PC-9 (cell line): ENCODE measurements around the gene NFASC. TPM values are rescaled to one million over a fixed set of nuclear protein-coding genes. Genes with fewer than 3 reads are reported as not detected.

Experiments used
- BruUV-seq: library from RNA; stranded (reverse); fragments of 400-500 nt; replicated peaks from 2 replicates; lab custom pipeline; 2021; lab: Mats Ljungman, UMichigan
- CTCF ChIA-PET: fragments of 300-600 bp; sonication (Branson Sonifier 250); formaldehyde crosslinking; loops from one replicate; lab custom pipeline; 2022; ENCODE audit warnings: antibody characterized with exemption; lab: Charles Lee
- POLR2A ChIA-PET: fragments of 300-600 bp; sonication (Branson Sonifier 250); formaldehyde crosslinking; loops from one replicate; lab custom pipeline; 2022; ENCODE audit warnings: antibody characterized with exemption; ENCODE audit not compliant: unreplicated experiment; lab: Charles Lee
- DNase-seq, 2 experiments: peaks; one replicate each; pipeline versions ENCODE4 v3.0.0 to v3.0.0-alpha.2; 2015 to 2022; ENCODE audit warnings: mixed read lengths in 1 of 2
- H2AFZ ChIP-seq: fragments of 200-600 bp; sonication (generic); 2 replicates; pipeline ENCODE4 v1.8.1; 2017; ENCODE audit warnings: antibody characterized with exemption
- H3F3A ChIP-seq: fragments of 200-600 bp; sonication (generic); 2 replicates; pipeline ENCODE4 v1.8.1; 2017; ENCODE audit warnings: antibody characterized with exemption, mild to moderate bottlenecking, low read depth; ENCODE audit not compliant: insufficient read depth
- H3K27ac ChIP-seq: fragments of 200-600 bp; sonication (generic); 2 replicates; pipeline ENCODE4 v1.6.1; 2016; ENCODE audit warnings: mixed run types
- H3K27me3 ChIP-seq: fragments of 200-600 bp; sonication (generic); 2 replicates; pipeline ENCODE4 v1.6.1; 2016; ENCODE audit warnings: low read depth, mixed run types; ENCODE audit not compliant: insufficient read depth
- H3K36me3 ChIP-seq: fragments of 200-600 bp; sonication (generic); 2 replicates; pipeline ENCODE4 v1.6.1; 2016; ENCODE audit warnings: low read depth, mixed run types
- H3K4me1 ChIP-seq: fragments of 200-600 bp; sonication (generic); replicated peaks from 2 replicates; pipeline ENCODE4 v1.6.1; 2016; ENCODE audit warnings: mixed run types; ENCODE audit not compliant: insufficient read depth
- H3K4me2 ChIP-seq: fragments of 200-600 bp; sonication (generic); 2 replicates; pipeline ENCODE4 v1.6.1; 2017; ENCODE audit warnings: mixed run types
- H3K4me3 ChIP-seq: fragments of 200-600 bp; sonication (generic); 2 replicates; pipeline ENCODE4 v1.6.1; 2016; ENCODE audit warnings: mixed run types
- H3K79me2 ChIP-seq: fragments of 200-600 bp; sonication (generic); 2 replicates; pipeline ENCODE4 v1.6.1; 2017; ENCODE audit warnings: low read depth, mixed run types
- H3K9me2 ChIP-seq: fragments of 200-600 bp; sonication (generic); 2 replicates; pipeline ENCODE4 v1.8.1; 2017; ENCODE audit warnings: mild to moderate bottlenecking; ENCODE audit not compliant: insufficient read depth
- H3K9me3 ChIP-seq: fragments of 200-600 bp; sonication (generic); 2 replicates; pipeline ENCODE4 v1.8.1; 2016; ENCODE audit warnings: low read depth; ENCODE audit not compliant: insufficient read depth
- H4K20me1 ChIP-seq: fragments of 200-600 bp; sonication (generic); 2 replicates; pipeline ENCODE4 v1.8.1; 2017; ENCODE audit not compliant: insufficient read depth
- CTCF ChIP-seq: fragments of 200-600 bp; sonication (generic); conservative IDR thresholded peaks from 2 replicates; pipeline ENCODE4 v1.6.1; 2017; ENCODE audit warnings: mixed run types, antibody characterized with exemption, mild to moderate bottlenecking, moderate library complexity
- EZH2 ChIP-seq: fragments of 200-600 bp; sonication (generic); IDR thresholded peaks from 2 replicates; pipeline ENCODE4 v1.8.0; 2017; ENCODE audit warnings: antibody characterized with exemption, low read depth
- intact Hi-C: fragments of 100-400 bp; cut with micrococcal nuclease; formaldehyde crosslinking; loops from one replicate; pipeline ENCODE4 v1.10.0; 2022; ENCODE audit not compliant: unreplicated experiment
- total RNA-seq: library from RNA; stranded (reverse); gene quantifications from 2 replicates; pipeline ENCODE4 v1.2.3, GENCODE V29; 2021

Gene NFASC
- total RNA-seq, 1 experiment from 2014 or later = not detected

- Histone ChIP-seq H3K9me3 (no peaks in the 10 kb centered on the region), H3K36me3 (no peaks in the 10 kb centered on the region), H3K4me2 (no peak overlapping the region), H3K27ac (no peak overlapping the region), H3F3A (no peaks in the 10 kb centered on the region), H3K4me1 (no peaks in the 10 kb centered on the region), H4K20me1 (no peaks in the 10 kb centered on the region), H3K79me2 (no peaks in the 10 kb centered on the region), H3K9me2 (no peaks in the 10 kb centered on the region), H3K4me3 (no peak overlapping the region), H3K27me3 (peaks cover 60% of the 10 kb centered on the region), H2AFZ (no peak overlapping the region)
- POLR2A ChIA-PET = no interaction called here
- no peak for TF ChIP-seq EZH2
- BruUV-seq = no TSS peak
- CTCF ChIA-PET = no interaction called here
- intact Hi-C loops = no loop called here
- DNase-seq = no peak
Observed at GRCh38 chr1:204854286-204854685, 16.4 kb upstream of the NFASC start.

- ChIA-PET POLR2A (no interaction called here), CTCF (no interaction called here)
- Histone ChIP-seq H3K4me2 (no peak overlapping the region), H3K79me2 (no peaks in the 10 kb centered on the region), H2AFZ (no peak overlapping the region), H3K9me2 (no peaks in the 10 kb centered on the region), H3K27ac (no peak overlapping the region), H3K9me3 (no peaks in the 10 kb centered on the region), H3K4me1 (no peaks in the 10 kb centered on the region), H3K27me3 (peaks cover 87% of the 10 kb centered on the region), H4K20me1 (no peaks in the 10 kb centered on the region), H3K4me3 (no peak overlapping the region), H3K36me3 (no peaks in the 10 kb centered on the region), H3F3A (no peaks in the 10 kb centered on the region)
- TF ChIP-seq EZH2 (no peak), CTCF (no peak)
- no peak for DNase-seq
- intact Hi-C loops = no loop called here
- no TSS peak for BruUV-seq
Observed at GRCh38 chr1:204858363-204858821, 12.3 kb upstream of the NFASC start.

- BruUV-seq = no TSS peak
- Histone ChIP-seq H3K36me3 (no peaks in the 10 kb centered on the region), H3K27me3 (peaks cover 92% of the 10 kb centered on the region), H3K4me3 (no peak overlapping the region), H3F3A (no peaks in the 10 kb centered on the region), H3K4me1 (no peaks in the 10 kb centered on the region), H3K9me2 (no peaks in the 10 kb centered on the region), H3K9me3 (no peaks in the 10 kb centered on the region), H3K4me2 (no peak overlapping the region), H4K20me1 (no peaks in the 10 kb centered on the region), H3K27ac (no peak overlapping the region), H2AFZ (no peak overlapping the region), H3K79me2 (no peaks in the 10 kb centered on the region)
- ChIA-PET CTCF (no interaction called here), POLR2A (no interaction called here)
- TF ChIP-seq CTCF (no peak), EZH2 (no peak)
- no peak for DNase-seq
- intact Hi-C loops = no loop called here
Observed at GRCh38 chr1:204859861-204860267, 10.8 kb upstream of the NFASC start.

GRCh38 chr1:204863024-204863423 is 7.6 kb upstream of the NFASC start:
- Histone ChIP-seq H3F3A (no peaks in the 10 kb centered on the region), H3K79me2 (no peaks in the 10 kb centered on the region), H3K4me3 (no peak overlapping the region), H3K9me2 (no peaks in the 10 kb centered on the region), H3K36me3 (no peaks in the 10 kb centered on the region), H3K27me3 (peaks cover 94% of the 10 kb centered on the region), H3K9me3 (no peaks in the 10 kb centered on the region), H3K27ac (no peak overlapping the region), H3K4me2 (no peak overlapping the region), H2AFZ (no peak overlapping the region), H3K4me1 (no peaks in the 10 kb centered on the region), H4K20me1 (no peaks in the 10 kb centered on the region)
- ChIA-PET POLR2A (no interaction called here), CTCF (no interaction called here)
- intact Hi-C loops = no loop called here
- no peak for DNase-seq
- TF ChIP-seq CTCF (no peak), EZH2 (no peak)
- no TSS peak for BruUV-seq
